ENCODE measurements around the gene TRIB2. TPM values are rescaled to one million over a fixed set of nuclear protein-coding genes. Genes with fewer than 3 reads are reported as not detected.
A peak's percentile ranks its signal among the peaks of the same experiment; 100 is the strongest.

The TRIB2 gene
- total RNA-seq, 1 donor from 2014 or later = 57.8 TPM

DNA sequence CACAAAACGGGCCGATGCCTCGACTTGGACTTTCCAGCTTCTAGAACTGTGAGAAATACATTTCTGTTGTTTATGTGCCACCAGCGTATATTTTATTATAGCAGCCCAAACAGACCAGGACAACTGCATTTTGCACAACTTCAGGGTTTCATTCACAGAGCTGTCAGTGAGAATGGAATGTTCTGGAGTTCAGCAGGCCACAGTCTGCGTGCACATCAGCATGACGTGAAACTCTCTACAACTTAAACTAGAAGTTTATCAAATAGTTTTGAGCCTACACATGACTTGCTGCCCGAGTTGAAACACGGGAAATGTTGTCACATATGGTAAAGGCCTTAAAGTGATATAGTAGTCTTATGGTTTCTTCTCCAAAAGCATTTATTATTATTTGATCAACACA is 3.9 kb upstream of the TRIB2 start:
- no peak for DNase-seq (ENCODE audit: low spot score, unreplicated experiment)
- H3K9me3 Mint-ChIP-seq (ENCODE audit: low read depth) = no peaks in the 10 kb centered on the region
- H3K27me3 Mint-ChIP-seq = no peaks in the 10 kb centered on the region
- H3K4me3 Mint-ChIP-seq (ENCODE audit: low read depth) = no peak overlapping the region
- H3K27ac Mint-ChIP-seq = no peak overlapping the region
- no peak for TF ChIP-seq CTCF (IDR thresholded peaks at IDR 0.05; ENCODE audit: unreplicated experiment)
- H3K36me3 Mint-ChIP-seq (ENCODE audit: insufficient read depth) = no peaks in the 10 kb centered on the region
- peaks cover 5% of the 10 kb centered on the region for H3K4me1 Mint-ChIP-seq (ENCODE audit: low read depth)

DNA sequence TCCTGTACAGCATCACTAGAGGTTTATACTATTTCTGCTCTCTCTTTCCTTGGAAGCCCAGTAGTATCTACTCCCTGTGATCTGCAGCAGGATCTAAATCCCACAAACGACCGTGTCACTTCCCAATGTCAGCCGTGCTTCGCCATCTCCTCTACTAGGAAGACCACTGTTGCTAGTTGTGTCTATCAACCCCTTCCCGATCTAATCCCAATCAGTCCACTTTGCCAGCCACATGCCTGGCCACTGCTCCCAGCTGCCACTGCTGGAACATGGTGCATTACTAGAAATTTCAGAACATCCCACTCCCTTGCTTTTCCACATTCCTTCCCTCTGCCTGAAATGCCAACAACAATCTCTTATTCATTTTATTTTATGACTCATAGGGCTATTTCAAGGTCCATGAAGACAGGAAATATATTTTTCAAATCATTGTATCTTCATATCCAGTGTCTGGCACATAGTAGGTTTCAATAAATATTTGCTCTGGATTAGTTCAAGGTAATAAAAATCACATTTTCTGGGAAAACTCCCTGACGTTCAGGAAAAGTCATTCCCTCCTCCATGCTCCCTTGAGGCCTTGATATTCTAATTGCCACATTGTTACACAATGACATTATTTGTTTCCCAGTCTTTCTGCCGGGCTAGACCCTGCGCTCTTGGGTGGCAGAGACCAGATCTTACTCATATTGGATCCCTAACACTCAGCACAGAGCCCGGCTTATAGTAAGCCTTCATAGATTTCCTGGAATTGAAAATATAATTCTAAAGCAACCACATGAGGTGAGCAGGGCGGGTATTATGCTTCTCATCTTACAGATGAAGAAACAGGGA is 2.1 kb upstream of the TRIB2 start:
- H3K4me1 Mint-ChIP-seq (ENCODE audit: low read depth) = peaks cover 7% of the 10 kb centered on the region
- DNase-seq (ENCODE audit: low spot score, unreplicated experiment) = no peak
- no peaks in the 10 kb centered on the region for H3K9me3 Mint-ChIP-seq (ENCODE audit: low read depth)
- H3K4me3 Mint-ChIP-seq (ENCODE audit: low read depth) = peak overlapping the region; percentile 87
- H3K27ac Mint-ChIP-seq = peak overlapping the region; percentile 51
- TF ChIP-seq CTCF (IDR thresholded peaks at IDR 0.05; ENCODE audit: unreplicated experiment) = no peak
- H3K27me3 Mint-ChIP-seq = no peaks in the 10 kb centered on the region
- H3K36me3 Mint-ChIP-seq (ENCODE audit: insufficient read depth) = no peaks in the 10 kb centered on the region

- peak overlapping the region; percentile 83 for H3K27ac Mint-ChIP-seq
- no peaks in the 10 kb centered on the region for H3K9me3 Mint-ChIP-seq (ENCODE audit: low read depth)
- no peaks in the 10 kb centered on the region for H3K36me3 Mint-ChIP-seq (ENCODE audit: insufficient read depth)
- H3K4me3 Mint-ChIP-seq (ENCODE audit: low read depth) = peak overlapping the region; percentile 87
- DNase-seq (ENCODE audit: low spot score, unreplicated experiment) = no peak
- H3K4me1 Mint-ChIP-seq (ENCODE audit: low read depth) = peaks cover 14% of the 10 kb centered on the region
- TF ChIP-seq CTCF (IDR thresholded peaks at IDR 0.05; ENCODE audit: unreplicated experiment) = no peak
- no peaks in the 10 kb centered on the region for H3K27me3 Mint-ChIP-seq
These were observed 1.3 kb upstream of the TRIB2 start for GRCh38 chr2:12715258-12716031.

DNA sequence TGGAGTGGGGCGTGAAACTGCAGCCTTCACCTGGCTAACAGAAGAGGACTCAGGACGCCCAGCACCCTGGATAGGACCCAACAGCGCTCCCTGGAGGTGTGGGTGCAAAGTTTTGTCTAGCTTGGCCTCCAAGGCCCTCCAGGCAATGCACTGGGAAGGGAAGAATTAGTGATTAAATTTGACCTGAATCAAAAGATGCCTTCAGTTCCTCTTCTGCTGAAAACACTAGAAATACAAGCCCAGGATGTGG is 779 bp upstream of the TRIB2 start:
- peaks cover 19% of the 10 kb centered on the region for H3K4me1 Mint-ChIP-seq (ENCODE audit: low read depth)
- peak overlapping the region; percentile 87 for H3K4me3 Mint-ChIP-seq (ENCODE audit: low read depth)
- peak overlapping the region; percentile 96 for H3K27ac Mint-ChIP-seq

More for the DNA sequence above, 779 bp upstream of the TRIB2 start:
- peak; percentile 81 for TF ChIP-seq CTCF (IDR thresholded peaks at IDR 0.05; ENCODE audit: unreplicated experiment)
- no peaks in the 10 kb centered on the region for H3K36me3 Mint-ChIP-seq (ENCODE audit: insufficient read depth)
- no peaks in the 10 kb centered on the region for H3K27me3 Mint-ChIP-seq
- peak; percentile 70 for DNase-seq (ENCODE audit: low spot score, unreplicated experiment)
- H3K9me3 Mint-ChIP-seq (ENCODE audit: low read depth) = no peaks in the 10 kb centered on the region

Data from progenitor cell of endocrine pancreas (in vitro differentiated cells).